CD4-positive, alpha-beta T cell treated with Interleukin-10 for 1 hour (primary cell): ENCODE data around the gene NUTF2.
"Not testable (repeated sequence)": the region's sequence is repeated elsewhere in the genome, so short reads cannot be mapped to it uniquely, and the experiment has no call there.

Source experiments
- DNase-seq: peaks from one replicate; pipeline ENCODE4 v3.0.0-alpha.2; 2020

Gene NUTF2

DNA sequence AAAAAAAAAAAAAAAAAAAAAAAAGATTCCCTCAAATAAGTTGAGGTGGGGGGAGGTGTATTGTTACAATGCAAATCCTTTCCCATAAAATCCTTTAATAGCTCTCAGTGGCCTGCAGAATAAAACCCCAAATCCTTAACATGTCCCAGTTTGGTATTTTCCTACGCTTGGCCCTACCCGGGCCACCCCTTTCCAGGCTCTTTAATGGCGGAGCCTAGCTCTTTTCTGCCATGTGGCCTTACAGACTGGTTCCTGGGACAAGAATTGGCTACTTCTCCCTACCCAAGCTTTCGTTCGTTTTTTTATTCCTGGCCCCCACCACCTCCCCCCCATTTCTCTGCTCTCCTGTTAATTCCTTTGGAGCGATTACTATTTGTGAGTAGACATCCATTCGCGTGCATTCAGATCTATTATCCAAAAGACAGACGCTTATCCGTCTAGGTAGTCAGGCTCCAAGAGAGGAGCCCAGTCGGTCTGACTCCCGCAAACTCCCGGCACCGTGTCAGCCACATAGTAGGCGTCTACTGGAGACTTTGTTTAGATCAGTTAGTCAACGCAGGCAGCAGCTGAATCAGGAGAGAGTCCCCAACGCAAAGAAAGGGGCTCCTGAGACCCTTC is 5.4 kb upstream of the NUTF2 start:
- DNase-seq = no peak

DNA sequence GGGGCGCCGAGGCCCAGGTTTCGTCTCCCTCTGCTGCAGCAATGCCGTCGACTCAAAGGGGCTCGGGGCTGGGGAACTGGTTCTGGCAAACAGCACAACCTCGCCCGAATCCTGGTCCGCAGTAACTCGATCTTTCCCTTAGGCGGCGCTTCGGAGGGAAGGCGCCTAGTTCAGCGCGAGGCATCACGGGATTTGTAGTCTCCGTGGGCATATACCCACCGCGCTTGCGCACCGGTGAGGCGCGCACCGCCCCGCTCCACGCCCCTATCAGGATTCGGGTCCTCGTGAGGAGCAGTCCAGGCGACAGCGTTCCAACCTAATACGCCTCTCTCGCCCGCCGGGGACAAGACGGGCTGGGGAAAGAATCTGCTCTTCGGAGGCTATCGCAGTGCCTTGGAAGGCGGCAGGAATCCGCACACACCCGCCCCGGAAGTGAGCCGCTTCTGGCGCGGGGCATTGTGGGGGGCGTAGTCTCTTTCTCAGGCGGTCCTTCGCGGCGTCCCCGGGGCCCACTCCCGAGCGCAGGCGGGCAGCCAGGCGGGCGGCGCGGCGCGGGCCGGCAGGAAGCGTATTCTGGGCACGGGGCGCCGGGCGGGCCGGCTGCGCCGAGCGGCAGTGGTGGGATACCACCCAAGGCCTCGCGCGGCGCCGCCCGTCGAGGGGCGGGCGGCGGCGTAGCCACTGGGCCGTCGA is 4.8 kb upstream of the NUTF2 start, which contains the start of gene THAP11:
TSS of gene THAP11 (plus strand) at position 505 of the 693 bp plus-strand sequence. CDS start 235 bp downstream, outside the sequence.
- peak; percentile 96 for DNase-seq

- DNase-seq = peak; percentile 70
Observed at GRCh38 chr16:67842509-67843342, 4.0 kb upstream of the NUTF2 start.

- no peak for DNase-seq
Observed at GRCh38 chr16:67843343-67843765, 3.4 kb upstream of the NUTF2 start.

GRCh38 chr16:67844497-67844896 is 2.2 kb upstream of the NUTF2 start:
- no peak for DNase-seq

DNA sequence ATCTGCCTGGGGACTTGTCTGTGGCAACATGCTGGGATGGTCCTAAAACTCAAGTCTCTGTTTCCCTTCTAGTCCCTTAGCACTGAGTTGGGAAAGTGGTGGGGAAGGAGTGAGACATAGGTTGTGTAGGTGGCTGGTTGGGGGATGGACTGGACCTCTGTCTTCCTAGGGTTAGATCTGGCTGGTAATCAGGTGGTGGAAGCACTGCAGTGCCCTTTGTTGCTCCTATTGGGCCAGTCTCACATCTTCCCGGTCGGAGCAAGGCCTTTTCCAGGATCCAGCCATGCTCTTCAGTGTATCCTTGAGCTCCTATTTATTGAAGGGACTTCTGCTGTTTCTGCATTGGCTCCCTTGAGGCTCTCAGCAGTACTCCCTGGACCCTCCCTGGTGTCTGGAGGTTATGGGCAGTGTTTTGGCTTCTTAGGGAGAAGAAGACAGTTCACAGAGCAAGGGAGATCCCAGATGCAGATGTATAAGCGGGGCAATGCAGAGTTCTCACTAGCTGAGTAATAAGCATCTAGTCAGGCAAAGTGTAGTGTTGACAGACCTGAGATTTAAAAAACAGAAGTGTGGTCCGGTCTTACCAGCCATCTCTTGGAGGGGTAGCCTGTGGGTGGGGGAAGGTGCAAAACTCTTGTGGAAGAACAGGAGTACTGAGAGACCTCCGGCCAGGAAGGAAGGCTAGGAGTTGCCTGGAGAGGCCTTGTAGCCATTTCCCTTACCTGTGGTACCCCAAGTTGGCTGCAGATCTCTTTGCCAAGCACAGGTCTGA is 1.3 kb upstream of the NUTF2 start:
- no peak for DNase-seq

DNA sequence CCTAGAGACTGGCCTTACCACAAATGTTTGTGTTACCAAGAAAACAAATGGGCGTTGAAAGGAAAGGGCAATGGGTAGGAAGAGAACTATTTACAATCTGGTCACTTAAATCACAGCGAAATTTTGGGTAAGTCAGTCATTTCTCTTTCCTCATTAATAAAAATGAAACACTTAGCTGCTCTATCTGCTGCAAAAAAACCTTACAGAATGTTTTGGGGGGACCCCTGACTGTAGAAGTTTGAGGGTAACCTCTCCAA is 742 bp upstream of the NUTF2 start:
- no peak for DNase-seq

DNA sequence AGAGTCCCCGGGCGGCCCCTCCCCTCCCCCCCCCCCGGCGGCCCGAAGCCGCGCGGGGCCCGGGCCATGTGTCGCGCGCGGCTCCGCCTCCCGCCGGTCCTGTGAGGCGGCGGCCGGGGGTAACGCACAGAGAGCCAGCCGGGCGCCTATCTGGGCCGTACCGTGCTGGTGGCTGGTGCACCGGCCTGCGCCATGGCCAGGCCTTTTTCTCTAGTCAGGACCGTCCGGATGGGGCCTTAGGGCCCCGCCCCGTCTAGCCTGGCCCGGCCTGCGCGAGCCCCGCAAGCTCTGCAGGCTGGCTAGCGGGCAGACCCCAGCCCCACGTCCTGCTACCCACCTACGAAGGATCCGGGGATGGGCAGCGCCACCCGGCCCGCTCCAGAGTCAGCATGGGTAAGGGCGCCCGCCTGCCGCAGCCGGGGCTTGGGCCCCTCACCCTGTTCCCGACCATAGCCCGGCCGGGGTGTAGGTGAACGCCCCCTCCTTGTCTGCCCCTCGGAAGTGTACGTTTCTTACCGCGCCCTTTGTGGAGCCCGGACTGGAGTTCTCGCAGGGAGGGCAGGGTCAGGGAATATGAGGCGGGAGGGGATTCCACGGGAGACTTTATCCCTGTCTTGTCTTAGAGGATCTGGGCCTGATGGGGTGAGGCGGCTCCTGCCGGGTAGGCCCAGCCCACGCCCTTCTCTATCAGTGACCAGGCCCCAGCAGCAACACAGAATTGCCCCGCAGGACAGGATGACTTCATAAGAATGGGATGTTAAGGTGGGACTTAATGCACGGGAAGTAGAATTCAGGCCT is 530 bp downstream of the NUTF2 start, which contains the start of gene CENPT:
TSS of gene CENPT (minus strand) at position 630 of the 798 bp plus-strand sequence. CDS start 13,834 bp downstream, outside the sequence.
- no peak for DNase-seq

GRCh38 chr16:67848118-67848517 is 1.4 kb downstream of the NUTF2 start:
- no peak for DNase-seq

DNA sequence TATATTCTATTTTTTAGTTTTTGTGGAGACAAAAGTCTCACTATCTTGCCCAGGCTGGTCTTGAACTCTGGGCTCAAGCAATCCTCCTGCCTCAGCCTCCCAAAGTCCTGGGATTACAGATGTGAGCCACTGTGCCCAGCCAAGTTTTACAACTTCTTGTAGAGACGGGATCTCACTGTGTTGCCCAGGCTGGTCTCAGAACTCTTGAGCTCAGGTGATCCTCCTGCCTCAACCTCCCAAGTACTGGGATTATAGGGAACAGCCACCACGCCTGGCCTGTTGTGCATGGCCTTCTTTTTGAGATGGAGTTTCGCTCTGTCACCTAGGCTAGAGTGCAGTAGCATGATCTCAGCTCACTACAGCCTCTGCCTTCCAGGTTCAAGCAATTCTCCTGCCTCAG is 6.9 kb downstream of the NUTF2 start:
- no peak for DNase-seq

DNA sequence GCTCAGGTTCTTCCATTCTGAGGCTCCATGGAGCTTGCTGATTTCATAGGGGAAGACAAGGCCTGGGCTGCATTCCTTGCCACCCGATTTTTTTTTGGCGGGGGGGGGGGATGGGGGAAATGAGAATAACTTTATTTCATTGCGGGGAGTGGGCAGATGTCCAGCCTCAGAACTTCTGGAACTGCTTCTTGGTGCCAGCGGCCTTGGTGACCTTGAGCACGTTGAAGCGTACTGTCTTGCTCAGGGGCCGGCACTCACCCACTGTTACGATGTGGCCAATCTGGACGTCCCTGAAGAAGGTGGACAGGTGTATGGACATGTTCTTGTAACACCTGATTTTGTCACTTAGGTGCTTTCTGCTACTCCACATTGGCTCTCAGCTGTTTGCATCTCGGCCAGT is 9.1 kb downstream of the NUTF2 start:
- DNase-seq = no peak

DNA sequence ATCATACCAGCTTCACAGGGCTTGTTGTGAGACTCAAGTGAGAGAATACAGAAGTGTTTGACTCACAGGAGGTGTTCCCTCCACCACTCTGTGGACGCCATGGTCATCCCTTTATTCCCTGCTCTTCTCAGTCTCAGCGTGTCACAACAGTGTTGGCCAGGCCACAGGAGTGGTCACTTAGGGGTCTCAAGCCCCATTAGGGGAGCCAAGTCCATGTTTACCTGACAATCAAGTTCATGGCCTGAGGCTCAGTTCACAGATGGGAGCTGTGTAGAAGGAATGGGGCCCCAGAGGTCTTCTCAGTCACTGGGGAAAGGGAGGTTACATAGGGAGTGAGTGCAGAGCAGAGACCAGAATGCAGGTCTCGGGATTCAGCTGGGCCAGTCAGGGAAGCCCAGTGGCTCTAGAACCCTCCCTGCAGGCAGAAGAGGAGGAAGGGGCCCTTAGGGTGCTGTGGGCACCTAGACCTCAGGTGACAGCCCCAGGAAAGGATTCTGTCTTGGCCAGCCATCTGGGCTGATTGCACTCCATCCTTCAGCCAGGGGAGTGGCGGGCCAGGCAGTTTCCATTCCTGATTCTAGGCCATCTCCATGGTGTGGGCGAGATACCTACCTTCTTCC is 10.3 kb downstream of the NUTF2 start:
- no peak for DNase-seq

GRCh38 chr16:67857547-67858233 is 11.0 kb downstream of the NUTF2 start:
- DNase-seq = peak; percentile 41

GRCh38 chr16:67858500-67858899 is 11.8 kb downstream of the NUTF2 start:
- DNase-seq = peak; percentile 8

GRCh38 chr16:67860589-67861398 is 14.1 kb downstream of the NUTF2 start:
- no peak for DNase-seq

GRCh38 chr16:67861877-67862276 is 15.1 kb downstream of the NUTF2 start:
- DNase-seq = no peak

- DNase-seq = no peak
Observed at GRCh38 chr16:67862623-67863583, 16.2 kb downstream of the NUTF2 start.

- DNase-seq = not testable (repeated sequence)
Observed at GRCh38 chr16:67864044-67864443, 17.3 kb downstream of the NUTF2 start.

GRCh38 chr16:67864594-67864993 is 17.9 kb downstream of the NUTF2 start:
- no peak for DNase-seq
